GM18502 (cell line): ENCODE measurements around the gene TTC28.

ENCODE experiments used
- ATAC-seq: cut with Tn5 transposase; IDR thresholded peaks from one replicate; pipeline ENCODE4 v1.9.1; 2021; ENCODE audit warnings: mild to moderate bottlenecking; ENCODE audit not compliant: unreplicated experiment, poor library complexity

Gene TTC28

GRCh38 chr22:28329186-28330073 is 350.2 kb downstream of the TTC28 start:
- ATAC-seq = no peak

DNA sequence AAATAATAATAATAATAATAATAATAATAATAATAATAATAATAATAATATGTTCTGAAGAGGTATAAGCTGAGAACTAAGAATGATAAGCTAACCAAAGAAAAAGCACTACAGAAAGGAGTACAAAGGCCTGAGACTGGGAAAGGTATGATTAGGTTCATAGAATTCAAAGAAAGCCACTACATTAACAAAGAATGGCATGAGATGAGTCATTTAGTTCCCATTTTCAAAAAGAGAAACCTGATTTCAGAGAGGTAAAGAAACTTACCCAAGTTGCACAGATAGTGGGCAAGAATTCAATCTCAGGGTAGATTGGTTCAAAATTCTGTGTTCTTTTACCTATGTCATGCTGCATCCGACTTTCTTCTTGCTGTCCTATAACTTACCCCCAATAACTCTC is 350.9 kb downstream of the TTC28 start:
- ATAC-seq = no peak

GRCh38 chr22:28316014-28316413 is 363.6 kb downstream of the TTC28 start:
- no peak for ATAC-seq

- ATAC-seq = no peak
Observed at GRCh38 chr22:28314959-28315358, 364.7 kb downstream of the TTC28 start.

GRCh38 chr22:28310299-28310698 is 369.3 kb downstream of the TTC28 start:
- ATAC-seq = no peak

DNA sequence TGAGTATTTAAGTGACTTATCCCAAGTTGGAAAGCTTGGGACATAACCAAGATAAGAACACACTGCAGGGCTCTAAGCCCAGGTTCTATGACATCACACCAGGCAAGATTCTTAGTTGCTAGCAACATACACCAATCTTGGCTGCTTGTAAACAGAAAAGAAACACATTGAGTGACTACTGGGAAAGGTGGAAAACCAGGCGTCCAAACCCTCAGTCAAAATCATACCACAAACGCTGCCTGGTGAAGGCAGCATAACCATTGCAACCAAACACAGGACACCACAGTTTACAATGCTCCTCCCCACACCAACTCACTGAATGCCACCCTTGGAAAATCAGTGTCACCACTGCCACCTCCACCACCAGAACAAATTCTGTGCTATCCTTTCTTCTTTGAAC is 379.9 kb downstream of the TTC28 start:
- ATAC-seq = no peak

GRCh38 chr22:28299309-28299708 is 380.3 kb downstream of the TTC28 start:
- no peak for ATAC-seq

DNA sequence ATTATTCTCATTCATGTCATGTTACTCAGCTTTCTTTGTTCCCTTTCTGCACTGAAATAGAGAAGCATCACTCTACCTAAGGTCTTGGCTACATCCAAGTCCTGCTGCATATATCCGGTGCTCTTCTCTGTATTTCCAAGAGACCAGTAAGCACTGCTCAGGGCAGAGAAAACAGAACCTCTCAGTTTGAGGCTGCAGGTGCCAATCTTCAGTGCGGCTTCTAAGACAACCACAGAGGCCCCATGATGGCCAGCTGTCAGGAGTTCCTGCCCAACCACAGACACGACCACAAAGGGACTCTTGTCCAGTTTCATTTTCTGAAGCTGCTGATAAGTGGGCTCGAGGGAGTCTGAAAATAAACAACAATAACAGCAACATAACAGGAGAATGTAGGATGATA is 382.1 kb downstream of the TTC28 start:
- no peak for ATAC-seq

GRCh38 chr22:28296452-28296851 is 383.2 kb downstream of the TTC28 start:
- ATAC-seq = no peak

DNA sequence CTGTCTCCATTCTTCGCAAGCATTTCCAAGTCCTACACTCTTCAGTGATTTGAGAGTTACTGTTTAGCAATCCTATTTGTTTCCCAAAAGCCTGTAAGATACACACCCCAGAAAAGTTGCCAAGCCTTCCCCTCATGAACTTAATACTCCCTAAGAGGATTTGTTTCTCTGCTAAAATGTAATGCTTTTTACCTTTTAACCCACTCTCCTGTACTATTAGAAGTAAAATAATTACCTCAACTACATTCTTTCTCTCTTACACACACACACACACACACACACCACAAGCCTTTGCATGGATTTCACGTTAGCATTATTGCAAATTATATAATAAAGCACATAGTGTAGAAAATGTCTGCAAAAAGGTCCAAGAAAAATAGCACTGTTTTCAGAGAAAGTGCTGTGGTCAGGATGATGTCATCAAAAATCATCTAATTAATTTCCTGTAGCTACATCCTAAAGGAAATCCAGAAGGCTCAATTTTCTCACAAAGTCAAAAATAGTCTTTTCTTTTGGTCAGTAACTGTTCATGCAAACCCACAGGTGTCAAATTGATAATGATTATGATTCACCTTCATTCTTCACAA is 396.5 kb downstream of the TTC28 start:
- ATAC-seq = no peak

DNA sequence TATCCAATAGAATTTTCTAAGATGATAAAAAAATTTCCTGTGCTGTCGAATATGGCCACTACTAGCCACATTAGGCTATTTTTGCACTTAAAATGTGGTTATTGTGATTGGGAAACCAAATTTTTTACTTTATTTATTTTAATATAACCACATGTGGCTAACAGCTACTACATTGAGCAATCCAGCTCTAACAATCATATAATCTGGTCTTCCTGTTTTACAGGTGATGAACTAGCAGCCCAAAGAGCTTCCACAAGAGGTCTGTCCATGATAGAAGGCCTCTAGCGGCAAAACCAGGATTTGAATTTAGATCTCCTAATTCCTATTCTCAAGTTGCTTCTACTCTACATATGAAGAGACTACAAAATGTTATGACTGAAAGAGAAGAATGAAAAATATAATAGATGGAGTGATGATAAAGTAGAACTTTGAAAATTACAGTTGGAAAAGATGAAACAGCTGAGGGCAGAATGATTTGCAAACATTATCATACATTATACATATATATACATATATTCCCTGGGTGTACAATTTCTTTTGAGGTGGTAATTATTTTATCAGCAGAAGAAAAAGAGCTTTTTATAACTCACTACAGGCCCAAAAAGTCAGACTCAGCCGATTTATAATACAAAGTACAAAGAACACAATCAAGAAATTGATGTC is 397.1 kb downstream of the TTC28 start:
- ATAC-seq = no peak

GRCh38 chr22:28279888-28280287 is 399.8 kb downstream of the TTC28 start:
- no peak for ATAC-seq

DNA sequence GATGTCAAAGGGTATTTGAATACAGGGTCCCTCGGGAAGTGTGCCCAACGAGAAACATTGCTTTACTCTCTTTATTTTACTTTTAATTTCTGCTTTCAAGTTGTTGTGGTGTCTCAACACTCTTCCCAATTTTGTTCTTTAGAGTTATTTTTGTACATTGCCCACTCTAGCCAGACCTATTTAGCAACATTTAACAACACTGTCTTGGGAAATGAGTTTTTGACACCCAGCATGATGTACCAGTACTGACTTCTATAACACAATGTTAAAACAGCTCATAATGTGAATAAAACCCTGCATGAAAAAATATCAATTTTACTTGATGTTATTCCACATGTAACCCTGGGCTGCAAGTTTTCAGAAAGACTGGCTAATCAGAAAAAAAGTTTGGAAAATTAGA is 410.4 kb downstream of the TTC28 start:
- no peak for ATAC-seq

DNA sequence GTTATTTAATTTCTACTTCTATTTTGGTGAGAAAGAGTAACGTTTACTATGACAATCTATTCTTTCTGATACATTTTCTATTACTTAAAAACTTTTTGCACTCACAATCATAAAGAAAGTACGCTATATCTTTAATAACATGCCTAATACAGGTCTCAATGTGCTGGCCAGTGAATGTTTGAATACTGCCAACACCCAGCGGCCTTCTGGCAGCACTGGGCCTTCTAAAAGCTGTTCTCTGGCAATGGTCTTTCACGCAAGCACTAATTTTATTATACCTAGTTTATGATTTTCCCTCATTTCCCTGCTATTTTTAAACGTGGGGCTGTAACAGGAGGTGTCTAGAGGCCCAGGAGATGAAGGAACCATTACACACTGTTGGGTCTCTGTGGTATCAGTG is 410.8 kb downstream of the TTC28 start:
- no peak for ATAC-seq

DNA sequence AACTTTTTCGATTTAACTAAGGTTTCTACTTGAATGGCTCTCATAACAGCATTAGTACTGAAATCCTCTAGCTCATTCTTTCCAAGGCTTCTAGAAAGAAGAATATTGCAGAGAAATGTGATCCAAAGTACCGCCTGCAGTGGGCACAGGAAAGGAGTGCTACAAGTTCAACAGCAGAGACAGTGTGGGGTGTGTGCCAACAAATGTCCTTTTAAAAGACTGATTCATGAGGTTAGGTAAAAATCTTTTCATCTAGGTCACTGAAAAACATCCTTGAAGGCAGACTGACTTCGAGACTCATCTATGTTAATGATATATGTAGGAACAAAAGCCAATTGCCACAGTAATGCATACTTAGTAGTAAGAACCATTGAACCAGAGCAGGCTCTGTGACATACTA is 411.5 kb downstream of the TTC28 start:
- no peak for ATAC-seq

DNA sequence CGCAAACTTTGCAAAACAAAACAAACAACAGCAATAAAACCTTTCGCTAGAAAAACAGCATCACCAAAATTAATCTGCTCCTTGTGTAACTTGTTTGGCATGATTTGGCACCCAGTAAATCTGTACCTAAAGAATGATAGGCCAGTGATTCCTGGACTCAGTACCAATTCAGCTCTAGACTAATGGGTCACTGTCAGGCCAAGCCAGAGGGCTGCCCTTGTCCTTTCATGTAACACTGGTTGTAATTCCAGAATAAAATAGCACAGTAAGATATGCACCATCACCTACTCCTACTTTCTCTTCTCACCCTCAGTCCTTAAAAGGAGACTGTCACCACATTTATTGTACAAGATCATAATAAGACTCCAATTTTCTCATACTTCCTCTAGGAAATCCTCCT is 419.0 kb downstream of the TTC28 start:
- no peak for ATAC-seq

DNA sequence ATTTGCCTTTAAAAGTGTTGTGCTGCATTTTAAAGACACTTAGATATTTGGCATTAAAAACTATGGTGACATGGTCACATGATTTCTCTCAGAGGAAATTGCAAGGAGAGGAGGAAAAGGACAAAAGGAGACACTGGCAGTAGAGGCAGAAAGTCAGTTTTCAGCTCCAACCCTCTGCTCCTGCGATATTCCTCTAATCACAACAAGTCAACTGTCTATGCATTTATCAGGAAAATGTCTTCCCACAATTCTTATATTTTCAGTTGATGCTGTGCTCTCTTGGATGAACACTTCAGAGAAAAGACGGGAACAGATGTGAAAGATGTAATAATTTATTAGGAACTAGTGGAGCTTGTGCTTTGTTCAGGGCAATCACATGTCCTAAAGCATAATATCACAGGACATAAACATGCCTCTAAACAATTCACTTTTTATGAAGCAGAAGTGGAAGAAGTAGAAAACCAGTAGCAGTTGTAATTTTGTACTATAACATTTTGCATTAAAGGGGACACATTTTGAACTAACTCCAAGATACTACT is 419.8 kb downstream of the TTC28 start:
- no peak for ATAC-seq

- ATAC-seq = no peak
Observed at GRCh38 chr22:28254396-28254795, 425.2 kb downstream of the TTC28 start.

DNA sequence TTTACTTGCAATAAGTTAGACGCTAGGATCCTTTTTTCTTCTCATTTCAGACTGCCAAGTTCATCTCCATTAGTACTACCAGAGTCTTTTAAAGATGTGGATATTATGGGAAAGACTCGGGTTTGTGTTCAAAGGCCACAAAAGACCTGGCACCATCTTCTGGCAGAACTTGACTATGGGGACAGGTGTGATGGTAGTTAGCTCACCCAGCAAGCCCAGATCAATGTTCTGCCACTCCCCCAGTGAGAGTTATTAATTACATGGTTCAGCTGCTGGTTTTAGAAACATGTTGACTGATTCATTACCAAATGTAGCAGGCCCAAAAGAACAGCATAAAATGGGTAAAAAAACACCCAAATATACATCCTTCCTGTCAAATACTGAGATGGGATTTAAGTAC is 427.1 kb downstream of the TTC28 start:
- ATAC-seq = no peak

DNA sequence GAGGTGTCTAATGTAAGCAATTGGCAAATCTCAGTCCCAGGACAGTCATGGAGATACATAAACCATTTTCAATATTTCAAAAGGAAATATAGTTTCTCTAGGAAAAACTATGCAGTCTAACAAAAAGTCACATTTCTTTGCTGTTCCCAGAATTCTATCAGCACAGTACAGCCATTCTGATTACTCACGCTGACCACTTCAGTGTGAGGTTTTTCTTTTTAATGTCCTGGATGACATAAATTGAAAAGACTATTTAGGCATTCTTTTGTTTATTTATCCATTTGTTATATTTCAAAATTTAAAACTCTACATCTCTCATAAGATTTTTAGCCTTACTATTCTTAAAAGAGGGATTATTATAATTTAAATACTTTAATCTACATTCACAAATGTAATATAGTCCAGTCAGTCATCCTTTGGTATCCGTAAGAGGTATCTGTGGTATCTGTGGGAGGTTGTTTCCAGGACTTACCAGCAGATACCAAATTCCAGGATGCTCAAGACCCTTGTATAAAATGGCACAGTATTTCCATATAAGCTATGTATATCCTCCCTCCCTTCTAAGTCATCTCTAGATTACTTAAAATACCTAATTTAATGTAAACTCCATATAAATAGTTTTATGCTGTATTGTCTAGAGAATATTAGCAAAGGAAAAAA is 429.5 kb downstream of the TTC28 start:
- ATAC-seq = no peak

DNA sequence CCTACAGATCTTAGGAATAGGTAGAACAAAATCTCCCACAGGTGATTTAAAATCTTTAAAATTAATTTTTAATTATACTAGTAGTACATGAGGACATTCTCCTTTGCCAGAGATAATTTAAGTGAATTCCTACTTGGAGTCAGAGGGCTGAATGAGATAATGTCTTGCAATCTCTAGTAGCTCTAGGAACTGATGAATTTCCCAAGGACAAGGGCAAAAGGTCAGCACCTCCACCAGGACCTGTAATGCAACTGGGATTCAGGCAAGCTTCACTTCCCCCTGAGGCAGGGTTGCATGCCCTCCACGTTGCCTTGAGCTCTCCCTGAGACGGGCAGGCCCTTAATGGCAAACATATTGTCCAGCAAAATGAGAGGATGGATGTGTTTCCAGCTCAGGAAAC is 430.2 kb downstream of the TTC28 start:
- no peak for ATAC-seq
